Measurements from ENCODE around the gene CD37.

- TF ChIP-seq ZFP30 (CRISPR knock-in tag; IDR thresholded peaks at IDR 0.05) (no peak), BACH2 (CRISPR knock-in tag; IDR thresholded peaks at IDR 0.05; ENCODE audit: borderline replicate concordance) (no peak), CREB5 (CRISPR knock-in tag; IDR thresholded peaks at IDR 0.05; ENCODE audit: low read depth) (no peak), ZNF8 (CRISPR knock-in tag; IDR thresholded peaks at IDR 0.05) (no peak), ZFP3 (CRISPR knock-in tag; IDR thresholded peaks at IDR 0.05) (no peak), ESRRG (CRISPR knock-in tag; IDR thresholded peaks at IDR 0.05) (no peak), ARNTL (CRISPR knock-in tag; IDR thresholded peaks at IDR 0.05; ENCODE audit: borderline replicate concordance, low read depth) (no peak), ZC3H10 (CRISPR knock-in tag; IDR thresholded peaks at IDR 0.05) (no peak), ISL1 (CRISPR knock-in tag; IDR thresholded peaks at IDR 0.05) (no peak), ZNF70 (CRISPR knock-in tag; IDR thresholded peaks at IDR 0.05) (no peak), GLIS3 (CRISPR knock-in tag; IDR thresholded peaks at IDR 0.05) (no peak)
- TF ChIP-seq, protein P1, sequence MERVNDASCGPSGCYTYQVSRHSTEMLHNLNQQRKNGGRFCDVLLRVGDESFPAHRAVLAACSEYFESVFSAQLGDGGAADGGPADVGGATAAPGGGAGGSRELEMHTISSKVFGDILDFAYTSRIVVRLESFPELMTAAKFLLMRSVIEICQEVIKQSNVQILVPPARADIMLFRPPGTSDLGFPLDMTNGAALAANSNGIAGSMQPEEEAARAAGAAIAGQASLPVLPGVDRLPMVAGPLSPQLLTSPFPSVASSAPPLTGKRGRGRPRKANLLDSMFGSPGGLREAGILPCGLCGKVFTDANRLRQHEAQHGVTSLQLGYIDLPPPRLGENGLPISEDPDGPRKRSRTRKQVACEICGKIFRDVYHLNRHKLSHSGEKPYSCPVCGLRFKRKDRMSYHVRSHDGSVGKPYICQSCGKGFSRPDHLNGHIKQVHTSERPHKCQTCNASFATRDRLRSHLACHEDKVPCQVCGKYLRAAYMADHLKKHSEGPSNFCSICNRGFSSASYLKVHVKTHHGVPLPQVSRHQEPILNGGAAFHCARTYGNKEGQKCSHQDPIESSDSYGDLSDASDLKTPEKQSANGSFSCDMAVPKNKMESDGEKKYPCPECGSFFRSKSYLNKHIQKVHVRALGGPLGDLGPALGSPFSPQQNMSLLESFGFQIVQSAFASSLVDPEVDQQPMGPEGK (CRISPR knock-in tag; IDR thresholded peaks at IDR 0.05; ENCODE audit: borderline replicate concordance) = no peak
Measured at GRCh38 chr19:49383599-49383998, 48.4 kb downstream of the CD37 start.

Measured in SK-N-SH treated with all-trans-retinoic acid at 6 μM for 48 hours (cell line).